Measurements from ENCODE around the gene PRR19. TPM values are rescaled to one million over a fixed set of nuclear protein-coding genes. Genes with fewer than 3 reads are reported as not detected.

Gene PRR19
- total and polyA plus RNA-seq, 10 of the 15 experiments (the other 5 are each of a cell fraction or from before 2014, with no cell fraction given) = 0.09 to 1.7 (median 0.73) TPM; not detected in 1

- no peak; the same call in 1 of the 2 replicates for TF ChIP-seq ZBTB33 (IDR thresholded peaks at IDR 0.05)
- no peak for TF ChIP-seq ZNF217 (IDR thresholded peaks at IDR 0.05)
- TF ChIP-seq EP300 (IDR thresholded peaks at IDR 0.05; ENCODE audit: borderline replicate concordance in 1 of 2, control insufficient read depth in 1 of 2, low read depth in 2 of 2, low read length in 2 of 2) = no peak
- TF ChIP-seq ZNF687 (IDR thresholded peaks at IDR 0.05) = no peak
- peak; percentile 90 for TF ChIP-seq GABPA (IDR thresholded peaks at IDR 0.05; ENCODE audit: low read depth)
- TF ChIP-seq CREM (IDR thresholded peaks at IDR 0.05; ENCODE audit: low read depth) = peak; percentile 88
- TF ChIP-seq WRNIP1 (IDR thresholded peaks at IDR 0.05; ENCODE audit: borderline replicate concordance, low read depth, low read length) = no peak
- TF ChIP-seq SMC3 (IDR thresholded peaks at IDR 0.05; ENCODE audit: borderline replicate concordance, low read length) = no peak
- TF ChIP-seq CBX5 (IDR thresholded peaks at IDR 0.05; ENCODE audit: low read depth) = no peak
- TF ChIP-seq HDGF (IDR thresholded peaks at IDR 0.05) = no peak
- peak; percentile 38; the same call in 1 of the 2 replicates for TF ChIP-seq MXI1 (IDR thresholded peaks at IDR 0.05; ENCODE audit: low read depth, low read length)
- no peak for TF ChIP-seq KAT2A (conservative IDR thresholded peaks at IDR 0.05; ENCODE audit: control insufficient read depth, low read depth, low read length)
- TF ChIP-seq E2F4 (IDR thresholded peaks at IDR 0.05; ENCODE audit: low read depth, low read length) = no peak
- TF ChIP-seq SREBF2 (IDR thresholded peaks at IDR 0.05; ENCODE audit: low read length) = no peak
- TF ChIP-seq IKZF2 (IDR thresholded peaks at IDR 0.05) = peak in 1 of 2 experiments; percentile 65; a peak in 1 of 4 replicates
- TF ChIP-seq POLR2A (IDR thresholded peaks at IDR 0.05; ENCODE audit: low read depth, low read length) = peak; percentile 50; the same call in 1 of the 2 replicates
- TF ChIP-seq CHD1 (IDR thresholded peaks at IDR 0.05; ENCODE audit: low read depth, low read length) = no peak
- TF ChIP-seq NR2F1 (conservative IDR thresholded peaks at IDR 0.05) = no peak
- TF ChIP-seq NFYB (IDR thresholded peaks at IDR 0.05; ENCODE audit: insufficient read depth, low read depth, low read length) = peak; percentile 93
- peak; percentile 75; the same call in 1 of the 2 replicates for TF ChIP-seq ESRRA (IDR thresholded peaks at IDR 0.05; ENCODE audit: low read length)
Measured at GRCh38 chr19:42268704-42269477, 33.0 kb upstream of the PRR19 start, which contains the start of gene CIC (continued).

Measured in GM12878 (cell line).